Measurements from ENCODE around the gene FSD2.

Gene FSD2

DNA sequence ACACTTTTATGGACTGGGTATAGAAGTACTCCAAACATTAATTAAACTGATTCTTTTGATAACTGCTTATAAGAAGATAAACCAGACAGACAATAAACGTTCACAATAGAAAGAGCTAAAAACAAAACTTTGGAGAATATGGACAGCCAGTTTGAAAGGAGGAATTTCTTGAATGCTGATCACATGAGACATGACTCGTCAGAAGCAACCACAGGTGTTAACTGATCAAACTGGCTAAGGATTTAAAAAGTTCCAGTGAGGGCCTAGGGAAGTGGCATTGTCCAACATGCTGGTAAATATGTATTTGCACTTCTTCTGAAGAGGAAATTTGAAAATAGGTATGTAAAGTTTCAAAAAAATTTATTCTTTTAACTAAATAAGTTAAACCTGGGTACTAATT, 66.8 kb downstream of the FSD2 start:
- H3K36me3 ChIP-seq (ENCODE audit: control insufficient read depth, insufficient read depth, low read length): no peaks in the 10 kb centered on the region
- no peak overlapping the region for H3K4me3 ChIP-seq (ENCODE audit: low read length)
- DNase-seq (ENCODE audit: low read depth, low spot score): no peak
- no CpG with 5 or more reads among the region's 2 CpGs for WGBS (ENCODE audit: insufficient coverage, insufficient read length)
- H3K9me3 ChIP-seq (ENCODE audit: control insufficient read depth, insufficient read depth, low read length): no peaks in the 10 kb centered on the region
- no peaks in the 10 kb centered on the region for H3K27me3 ChIP-seq (ENCODE audit: control insufficient read depth, insufficient read depth, low read length)
- H3K27ac ChIP-seq (ENCODE audit: low read length): no peak overlapping the region
- no peaks in the 10 kb centered on the region for H3K4me1 ChIP-seq (ENCODE audit: control insufficient read depth, insufficient read depth, low read length)

DNA sequence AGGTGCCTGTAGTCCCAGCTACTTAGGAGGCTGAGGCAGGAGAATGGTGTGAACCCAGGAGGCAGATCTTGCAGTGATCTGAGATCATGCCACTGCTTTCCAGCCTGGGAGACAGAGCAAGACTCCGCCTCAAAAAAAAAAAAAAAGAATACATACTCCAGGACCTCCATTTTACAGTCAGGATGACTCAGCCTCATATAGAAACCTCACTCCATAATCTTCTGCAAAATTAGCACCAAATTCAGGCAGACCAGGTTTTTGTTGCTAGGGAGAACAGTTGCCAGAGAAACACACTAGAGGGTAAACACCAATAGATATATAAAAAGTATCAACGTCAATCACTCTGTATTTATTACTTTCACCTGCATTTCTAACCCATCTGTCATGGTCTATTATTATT, 67.9 kb downstream of the FSD2 start:
- no peaks in the 10 kb centered on the region for H3K9me3 ChIP-seq (ENCODE audit: control insufficient read depth, insufficient read depth, low read length)
- no peak for DNase-seq (ENCODE audit: low read depth, low spot score)
- H3K4me3 ChIP-seq (ENCODE audit: low read length): no peak overlapping the region
- H3K36me3 ChIP-seq (ENCODE audit: control insufficient read depth, insufficient read depth, low read length): no peaks in the 10 kb centered on the region
- no peak overlapping the region for H3K27ac ChIP-seq (ENCODE audit: low read length)
- H3K27me3 ChIP-seq (ENCODE audit: control insufficient read depth, insufficient read depth, low read length): no peaks in the 10 kb centered on the region
- WGBS (ENCODE audit: insufficient coverage, insufficient read length): no CpG with 5 or more reads among the region's 2 CpGs
- no peaks in the 10 kb centered on the region for H3K4me1 ChIP-seq (ENCODE audit: control insufficient read depth, insufficient read depth, low read length)

DNA sequence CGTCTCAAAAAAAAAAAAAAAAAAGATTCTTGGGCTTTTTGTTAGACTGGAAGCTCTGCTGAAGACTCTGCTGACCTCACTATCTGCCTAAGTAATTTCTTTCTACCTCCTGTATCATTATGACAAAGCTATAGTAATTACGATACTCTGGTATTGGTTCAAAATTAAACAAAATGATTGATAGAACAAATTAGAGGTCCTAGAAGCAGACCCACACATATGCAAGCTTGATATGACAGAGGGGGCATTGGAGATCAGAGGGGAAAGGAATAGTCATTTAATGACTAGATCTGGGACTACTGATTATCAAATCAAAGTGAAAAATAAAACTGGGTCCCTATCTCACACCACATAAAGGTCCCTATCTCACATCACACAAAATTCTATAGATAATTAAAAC, 74.3 kb downstream of the FSD2 start:
- Histone ChIP-seq H3K9me3 (ENCODE audit: control insufficient read depth, insufficient read depth, low read length) (no peaks in the 10 kb centered on the region), H3K36me3 (ENCODE audit: control insufficient read depth, insufficient read depth, low read length) (no peaks in the 10 kb centered on the region), H3K4me1 (ENCODE audit: control insufficient read depth, insufficient read depth, low read length) (no peaks in the 10 kb centered on the region), H3K4me3 (ENCODE audit: low read length) (no peak overlapping the region), H3K27ac (ENCODE audit: low read length) (no peak overlapping the region), H3K27me3 (ENCODE audit: control insufficient read depth, insufficient read depth, low read length) (no peaks in the 10 kb centered on the region)
- no CpG with 5 or more reads among the region's 2 CpGs for WGBS (ENCODE audit: insufficient coverage, insufficient read length)
- DNase-seq (ENCODE audit: low read depth, low spot score): no peak

DNA sequence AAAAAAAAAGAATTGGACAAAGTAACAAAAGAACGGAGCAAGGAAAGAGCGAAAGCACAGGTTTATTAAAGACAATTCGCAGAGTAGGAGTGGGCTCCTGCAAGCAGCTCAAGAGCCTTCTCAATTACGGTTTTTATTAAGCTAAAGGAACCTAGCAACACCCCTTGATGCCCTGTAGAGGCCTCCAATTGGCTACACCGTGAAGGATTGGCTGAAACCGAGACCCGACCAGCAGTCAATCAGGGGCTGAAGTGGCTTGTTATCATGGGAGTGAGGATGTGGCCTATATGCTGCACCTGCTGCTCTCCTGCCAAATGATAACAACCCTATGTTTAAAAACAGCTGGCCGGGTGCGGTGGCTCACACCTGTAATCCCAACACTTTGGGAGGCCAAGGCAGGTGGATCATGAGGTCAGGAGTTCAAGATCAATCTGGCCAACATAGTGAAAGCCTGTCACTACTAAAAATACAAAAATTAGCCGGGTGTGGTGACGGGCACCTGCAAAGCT, 75.8 kb downstream of the FSD2 start:
- WGBS (ENCODE audit: insufficient coverage, insufficient read length): no CpG with 5 or more reads among the region's 11 CpGs
- no peak overlapping the region for H3K27ac ChIP-seq (ENCODE audit: low read length)
- H3K36me3 ChIP-seq (ENCODE audit: control insufficient read depth, insufficient read depth, low read length): no peaks in the 10 kb centered on the region
- no peak overlapping the region for H3K4me3 ChIP-seq (ENCODE audit: low read length)
- no peaks in the 10 kb centered on the region for H3K4me1 ChIP-seq (ENCODE audit: control insufficient read depth, insufficient read depth, low read length)
- DNase-seq (ENCODE audit: low read depth, low spot score): no peak
- no peaks in the 10 kb centered on the region for H3K9me3 ChIP-seq (ENCODE audit: control insufficient read depth, insufficient read depth, low read length)
- H3K27me3 ChIP-seq (ENCODE audit: control insufficient read depth, insufficient read depth, low read length): no peaks in the 10 kb centered on the region

DNA sequence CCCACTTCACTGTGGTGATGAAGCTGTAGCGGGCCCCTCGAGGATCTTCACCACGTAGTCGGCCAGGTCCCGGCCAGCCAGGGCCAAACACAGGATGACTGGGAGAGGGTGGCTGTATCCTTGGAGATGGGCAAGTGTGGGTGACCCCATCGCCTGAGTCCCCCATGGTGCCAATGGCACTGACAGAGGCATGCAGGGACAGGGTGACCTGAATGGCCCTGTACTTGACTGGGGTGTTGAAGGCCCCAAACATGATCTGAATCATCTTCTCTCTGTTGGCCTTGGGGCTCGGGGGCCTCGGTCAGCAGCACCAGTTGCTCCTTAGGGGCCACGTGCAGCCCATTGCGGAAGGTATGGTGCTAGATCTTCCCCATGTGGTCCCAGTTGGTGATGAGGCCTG, 79.1 kb downstream of the FSD2 start:
- H3K9me3 ChIP-seq (ENCODE audit: control insufficient read depth, insufficient read depth, low read length): no peaks in the 10 kb centered on the region
- H3K27me3 ChIP-seq (ENCODE audit: control insufficient read depth, insufficient read depth, low read length): no peaks in the 10 kb centered on the region
- no peaks in the 10 kb centered on the region for H3K4me1 ChIP-seq (ENCODE audit: control insufficient read depth, insufficient read depth, low read length)
- no peak overlapping the region for H3K4me3 ChIP-seq (ENCODE audit: low read length)
- no peaks in the 10 kb centered on the region for H3K36me3 ChIP-seq (ENCODE audit: control insufficient read depth, insufficient read depth, low read length)
- no peak overlapping the region for H3K27ac ChIP-seq (ENCODE audit: low read length)
- DNase-seq (ENCODE audit: low read depth, low spot score): no peak
- WGBS (ENCODE audit: insufficient coverage, insufficient read length): no CpG with 5 or more reads among the region's 10 CpGs

DNA sequence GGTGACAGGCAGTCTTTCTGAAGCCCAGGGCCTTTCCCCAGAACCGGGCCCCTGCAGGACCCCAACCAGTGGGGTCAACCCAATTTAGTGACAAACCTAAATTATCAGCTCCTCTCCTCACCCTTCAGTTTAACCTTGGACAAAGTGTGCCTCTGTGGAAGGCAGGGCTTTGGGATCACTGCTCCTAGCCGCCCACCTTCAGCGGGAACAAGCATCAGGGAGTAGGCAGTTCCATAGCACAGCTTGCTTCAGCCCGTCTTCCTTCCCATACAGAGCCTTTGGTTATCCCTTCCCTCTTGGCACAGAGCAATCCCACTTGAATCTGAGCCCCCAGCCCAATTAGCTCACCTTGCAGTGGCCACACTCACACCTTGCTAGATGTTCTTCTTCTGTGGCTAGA, 90.9 kb downstream of the FSD2 start:
- H3K36me3 ChIP-seq (ENCODE audit: control insufficient read depth, insufficient read depth, low read length): peaks cover 4% of the 10 kb centered on the region; the same call in 1 of the 2 replicates
- no peak overlapping the region for H3K27ac ChIP-seq (ENCODE audit: low read length)
- H3K4me1 ChIP-seq (ENCODE audit: control insufficient read depth, insufficient read depth, low read length): 0 out of 2 replicates have a peak, but pooled peaks cover 1% of the 10 kb centered on the region
- DNase-seq (ENCODE audit: low read depth, low spot score): no peak
- H3K9me3 ChIP-seq (ENCODE audit: control insufficient read depth, insufficient read depth, low read length): no peaks in the 10 kb centered on the region; the same call in 1 of the 2 replicates
- H3K27me3 ChIP-seq (ENCODE audit: control insufficient read depth, insufficient read depth, low read length): no peaks in the 10 kb centered on the region
- H3K4me3 ChIP-seq (ENCODE audit: low read length): no peak overlapping the region
- no CpG with 5 or more reads among the region's 4 CpGs for WGBS (ENCODE audit: insufficient coverage, insufficient read length)

DNA sequence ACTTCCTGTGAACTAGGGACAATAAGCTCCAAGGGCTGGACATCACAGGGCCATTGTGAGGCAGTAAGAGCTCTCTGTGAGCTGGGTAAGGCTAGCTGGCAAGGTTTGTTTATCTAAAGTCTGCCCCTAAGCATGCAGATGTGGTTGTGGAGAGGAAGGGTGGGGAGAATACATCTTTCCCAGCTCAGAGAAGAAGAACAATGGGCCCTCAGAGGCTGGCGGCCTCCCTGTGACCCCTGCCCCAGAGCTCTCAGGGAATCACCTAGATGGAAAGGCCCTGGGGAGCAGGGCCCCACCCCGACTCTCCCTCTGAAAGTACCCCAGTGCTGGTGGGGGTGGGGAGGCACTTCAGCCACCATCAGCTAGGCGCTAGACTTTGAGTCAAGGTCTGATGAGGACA, 91.9 kb downstream of the FSD2 start:
- WGBS (ENCODE audit: insufficient coverage, insufficient read length): no CpG with 5 or more reads among the region's 3 CpGs

DNA sequence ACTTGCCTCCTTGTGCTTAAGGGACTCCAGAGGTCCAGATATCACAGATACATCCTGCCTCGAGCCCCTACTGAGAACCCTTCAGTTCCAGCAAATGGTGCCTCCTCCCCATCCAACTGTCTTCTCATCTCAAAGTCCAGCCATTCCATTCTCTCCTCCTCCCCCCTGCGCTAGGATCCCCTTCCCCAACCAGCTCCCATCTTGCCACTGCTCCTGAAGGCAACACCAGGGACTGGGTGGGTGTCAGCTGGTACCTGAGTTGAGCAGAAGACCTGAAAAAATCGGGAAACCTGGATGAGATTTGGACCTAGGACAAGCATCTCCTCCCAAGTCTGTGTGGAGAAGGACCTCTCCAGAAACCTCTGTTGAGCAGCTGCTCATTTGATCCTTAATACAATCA, 93.8 kb downstream of the FSD2 start:
- no peaks in the 10 kb centered on the region for H3K27me3 ChIP-seq (ENCODE audit: control insufficient read depth, insufficient read depth, low read length)
- no peak for DNase-seq (ENCODE audit: low read depth, low spot score)
- no peak overlapping the region for H3K4me3 ChIP-seq (ENCODE audit: low read length)
- H3K9me3 ChIP-seq (ENCODE audit: control insufficient read depth, insufficient read depth, low read length): no peaks in the 10 kb centered on the region; the same call in 1 of the 2 replicates
- H3K27ac ChIP-seq (ENCODE audit: low read length): no peak overlapping the region
- H3K36me3 ChIP-seq (ENCODE audit: control insufficient read depth, insufficient read depth, low read length): peaks cover 4% of the 10 kb centered on the region; the same call in 1 of the 2 replicates
- WGBS (ENCODE audit: insufficient coverage, insufficient read length): no CpG with 5 or more reads among the region's 3 CpGs
- peaks cover 5% of the 10 kb centered on the region; the same call in 1 of the 2 replicates for H3K4me1 ChIP-seq (ENCODE audit: control insufficient read depth, insufficient read depth, low read length)

More for the DNA sequence above, 91.9 kb downstream of the FSD2 start:
- Histone ChIP-seq H3K4me3 (ENCODE audit: low read length) (no peak overlapping the region), H3K27ac (ENCODE audit: low read length) (no peak overlapping the region), H3K36me3 (ENCODE audit: control insufficient read depth, insufficient read depth, low read length) (peaks cover 4% of the 10 kb centered on the region; the same call in 1 of the 2 replicates), H3K4me1 (ENCODE audit: control insufficient read depth, insufficient read depth, low read length) (0 out of 2 replicates have a peak, but pooled peaks cover 1% of the 10 kb centered on the region), H3K9me3 (ENCODE audit: control insufficient read depth, insufficient read depth, low read length) (no peaks in the 10 kb centered on the region; the same call in 1 of the 2 replicates), H3K27me3 (ENCODE audit: control insufficient read depth, insufficient read depth, low read length) (no peaks in the 10 kb centered on the region)
- DNase-seq (ENCODE audit: low read depth, low spot score): no peak

DNA sequence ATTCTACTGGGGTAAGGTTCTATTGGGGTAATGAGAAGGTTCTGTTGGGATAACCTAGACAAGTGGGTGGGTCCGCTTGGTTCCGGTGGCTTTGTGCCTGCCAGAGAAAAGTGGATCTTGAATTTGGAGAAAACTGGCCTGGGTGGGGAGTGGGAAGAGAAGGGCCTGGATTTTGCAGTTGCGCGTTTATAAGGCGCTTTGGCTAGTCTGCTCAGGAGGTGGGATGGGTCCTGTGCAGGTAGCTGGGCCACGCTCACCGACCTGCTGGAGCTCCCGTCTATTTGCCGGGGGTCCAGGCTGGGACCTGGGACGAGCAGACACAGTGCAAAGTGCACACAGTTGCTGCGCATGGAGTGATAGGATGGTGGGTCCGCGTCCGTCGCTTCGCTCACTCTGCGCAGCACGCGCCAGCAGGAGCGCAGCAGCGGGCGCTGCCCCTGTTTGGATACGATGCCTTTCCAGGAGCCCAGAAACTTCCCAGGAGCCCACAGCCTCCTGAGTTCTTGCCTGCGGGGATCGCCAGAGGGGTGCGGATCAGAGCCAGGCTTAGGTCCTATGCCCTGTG, 94.9 kb downstream of the FSD2 start:
- no peak overlapping the region for H3K4me3 ChIP-seq (ENCODE audit: low read length)
- peaks cover 5% of the 10 kb centered on the region; the same call in 1 of the 2 replicates for H3K4me1 ChIP-seq (ENCODE audit: control insufficient read depth, insufficient read depth, low read length)
- no peak for DNase-seq (ENCODE audit: low read depth, low spot score)
- H3K27ac ChIP-seq (ENCODE audit: low read length): no peak overlapping the region
- WGBS (ENCODE audit: insufficient coverage, insufficient read length): no CpG with 5 or more reads among the region's 26 CpGs
- H3K27me3 ChIP-seq (ENCODE audit: control insufficient read depth, insufficient read depth, low read length): no peaks in the 10 kb centered on the region
- H3K36me3 ChIP-seq (ENCODE audit: control insufficient read depth, insufficient read depth, low read length): peaks cover 4% of the 10 kb centered on the region; the same call in 1 of the 2 replicates
- H3K9me3 ChIP-seq (ENCODE audit: control insufficient read depth, insufficient read depth, low read length): no peaks in the 10 kb centered on the region; the same call in 1 of the 2 replicates

DNA sequence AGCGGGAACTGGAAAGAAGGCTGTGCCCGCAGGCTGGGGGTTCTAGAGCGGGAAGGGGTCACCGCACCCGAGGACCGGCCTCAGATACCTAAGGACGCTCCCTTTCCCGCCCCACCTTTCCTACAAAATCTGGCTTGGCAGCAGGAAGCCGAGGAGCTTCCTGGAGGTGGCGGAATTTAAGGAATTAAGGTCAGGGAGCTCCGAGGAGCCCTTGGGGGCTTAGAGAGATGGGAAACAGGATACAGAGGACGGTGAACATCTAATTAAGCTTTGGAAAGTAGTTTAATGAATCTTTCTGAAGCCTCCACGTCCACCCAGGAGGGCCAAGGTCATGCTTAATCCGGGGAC, 95.7 kb downstream of the FSD2 start:
- Histone ChIP-seq H3K27me3 (ENCODE audit: control insufficient read depth, insufficient read depth, low read length) (no peaks in the 10 kb centered on the region), H3K27ac (ENCODE audit: low read length) (no peak overlapping the region), H3K4me1 (ENCODE audit: control insufficient read depth, insufficient read depth, low read length) (peaks cover 5% of the 10 kb centered on the region; the same call in 1 of the 2 replicates), H3K9me3 (ENCODE audit: control insufficient read depth, insufficient read depth, low read length) (no peaks in the 10 kb centered on the region), H3K36me3 (ENCODE audit: control insufficient read depth, insufficient read depth, low read length) (peaks cover 4% of the 10 kb centered on the region; the same call in 1 of the 2 replicates), H3K4me3 (ENCODE audit: low read length) (peak overlapping the region; percentile 50; the same call in 1 of the 2 replicates)
- no CpG with 5 or more reads among the region's 14 CpGs for WGBS (ENCODE audit: insufficient coverage, insufficient read length)
- no peak for DNase-seq (ENCODE audit: low read depth, low spot score)
